Prostate gland (tissue), 2 donors: ENCODE measurements around the gene SUN1. TPM values are rescaled to one million over a fixed set of nuclear protein-coding genes. Genes with fewer than 3 reads are reported as not detected.
A peak's percentile ranks its signal among the peaks of the same experiment; 100 is the strongest.

Experiments used
- DNase-seq: peaks from one replicate; pipeline ENCODE4 v3.0.0-alpha.2; 2019; ENCODE audit warnings: low spot score
- H3K27ac ChIP-seq, 2 donors: fragments of 200-600 bp; sonication (generic); 2 replicates each; pipeline ENCODE4 v1.5.1; 2017 to 2019
- H3K27me3 ChIP-seq: fragments of 200-600 bp; sonication (generic); replicated peaks from 2 replicates; pipeline ENCODE4 v1.5.1; 2019; ENCODE audit not compliant: insufficient read depth
- H3K36me3 ChIP-seq, 2 donors: fragments of 200-600 bp; sonication (generic); 1 replicate in 1 of 2; 2 replicates in 1 of 2; pipeline versions ENCODE4 v1.5.1 to v1.8.1; 2017 to 2019
- H3K4me1 ChIP-seq: fragments of 200-600 bp; sonication (generic); replicated peaks from 2 replicates; pipeline ENCODE4 v1.5.1; 2019
- H3K4me3 ChIP-seq, 2 donors: fragments of 200-600 bp; sonication (generic); 2 replicates each; pipeline ENCODE4 v1.5.1; 2017 to 2019
- H3K9me3 ChIP-seq: fragments of 200-600 bp; sonication (generic); 2 replicates; pipeline ENCODE4 v1.5.1; 2017
- POLR2A ChIP-seq: fragments of 450-650 bp; IDR thresholded peaks from one replicate; pipeline ENCODE4 v1.6.1; 2016; ENCODE audit warnings: antibody characterized with exemption, mild to moderate bottlenecking
- POLR2AphosphoS5 ChIP-seq: sonication (generic); formaldehyde crosslinking; IDR thresholded peaks from one replicate; pipeline ENCODE4 v1.6.1; 2017; ENCODE audit warnings: antibody characterized with exemption
- WGBS: methylation state at CpG from one replicate; pipeline ENCODE4 v1.1.5; 2018; 5-methylcytosine and 5-hydroxymethylcytosine counted together
- intact Hi-C: fragments of 100-400 bp; cut with DNase I; formaldehyde crosslinking; loops from one replicate; pipeline ENCODE4 v1.14.2; 2022
- total RNA-seq, 2 donors: library from RNA; depleted of rRNA; stranded (reverse); fragments of >200 nt; gene quantifications; one replicate each; pipeline ENCODE4 v1.1.0, GENCODE V29; 2016
- TF ChIP-seq, protein P1 (sequence below), 4 experiments: fragments of 200-600 bp in 2 of 4; fragments of 450-650 bp in 2 of 4; sonication (generic) in 2 of 4; IDR thresholded peaks; 1 replicate in 3 of 4; 2 replicates in 1 of 4; pipeline ENCODE4 v1.5.1; 2016 to 2019; ENCODE audit warnings: antibody characterized with exemption in 4 of 4, mild to moderate bottlenecking in 2 of 4, moderate library complexity in 2 of 4

SUN1 gene
- total RNA-seq, 2 donors from 2014 or later = 106 to 177 TPM

- Histone ChIP-seq H3K9me3 (no peaks in the 10 kb centered on the region), H3K4me1 (peaks cover 4% of the 10 kb centered on the region), H3K36me3 (no peaks in the 10 kb centered on the region), H3K27me3 (no peaks in the 10 kb centered on the region), H3K27ac (peak overlapping the region; percentile 69 to 86), H3K4me3 (peak overlapping the region; percentile 94 to 97)
- intact Hi-C loops = no loop called here
- 17% methylated on average over 40 of the region's 56 CpGs for WGBS
- TF ChIP-seq POLR2A (peak; percentile 55), POLR2AphosphoS5 (peak; percentile 19)
- TF ChIP-seq, protein P1, sequence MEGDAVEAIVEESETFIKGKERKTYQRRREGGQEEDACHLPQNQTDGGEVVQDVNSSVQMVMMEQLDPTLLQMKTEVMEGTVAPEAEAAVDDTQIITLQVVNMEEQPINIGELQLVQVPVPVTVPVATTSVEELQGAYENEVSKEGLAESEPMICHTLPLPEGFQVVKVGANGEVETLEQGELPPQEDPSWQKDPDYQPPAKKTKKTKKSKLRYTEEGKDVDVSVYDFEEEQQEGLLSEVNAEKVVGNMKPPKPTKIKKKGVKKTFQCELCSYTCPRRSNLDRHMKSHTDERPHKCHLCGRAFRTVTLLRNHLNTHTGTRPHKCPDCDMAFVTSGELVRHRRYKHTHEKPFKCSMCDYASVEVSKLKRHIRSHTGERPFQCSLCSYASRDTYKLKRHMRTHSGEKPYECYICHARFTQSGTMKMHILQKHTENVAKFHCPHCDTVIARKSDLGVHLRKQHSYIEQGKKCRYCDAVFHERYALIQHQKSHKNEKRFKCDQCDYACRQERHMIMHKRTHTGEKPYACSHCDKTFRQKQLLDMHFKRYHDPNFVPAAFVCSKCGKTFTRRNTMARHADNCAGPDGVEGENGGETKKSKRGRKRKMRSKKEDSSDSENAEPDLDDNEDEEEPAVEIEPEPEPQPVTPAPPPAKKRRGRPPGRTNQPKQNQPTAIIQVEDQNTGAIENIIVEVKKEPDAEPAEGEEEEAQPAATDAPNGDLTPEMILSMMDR (IDR thresholded peaks at IDR 0.05) = no peak
- DNase-seq = peak; percentile 33
These were observed 16.7 kb upstream of the SUN1 start for GRCh38 chr7:815284-816216.

- TF ChIP-seq POLR2AphosphoS5 = peak; percentile 85
- TF ChIP-seq, protein P1 (IDR thresholded peaks at IDR 0.05) = no peak
- peak; percentile 91 for TF ChIP-seq POLR2A
- H3K4me1 ChIP-seq = peaks cover 4% of the 10 kb centered on the region
- DNase-seq = peak; percentile 98
- H3K27me3 ChIP-seq = no peaks in the 10 kb centered on the region
- H3K4me3 ChIP-seq = peak overlapping the region; percentile 94 to 97
- no peaks in the 10 kb centered on the region for H3K9me3 ChIP-seq
- peak overlapping the region; percentile 79 to 86 for H3K27ac ChIP-seq
- WGBS = 0% methylated on average over 29 of the region's 51 CpGs
- intact Hi-C loops = no loop called here
- H3K36me3 ChIP-seq = no peaks in the 10 kb centered on the region
These were observed 16.0 kb upstream of the SUN1 start for GRCh38 chr7:816300-816750.

GRCh38 chr7:816751-817671 is 15.3 kb upstream of the SUN1 start:
- intact Hi-C loops = no loop called here
- WGBS = 2% methylated on average over 63 of the region's 88 CpGs
- peak; percentile 35 for TF ChIP-seq POLR2A
- TF ChIP-seq POLR2AphosphoS5 = no peak

GRCh38 chr7:818031-818699 is 14.1 kb upstream of the SUN1 start:
- intact Hi-C loops = no loop called here
- H3K4me1 ChIP-seq = peaks cover 4% of the 10 kb centered on the region

More at GRCh38 chr7:816751-817671, 15.3 kb upstream of the SUN1 start:
- Histone ChIP-seq H3K9me3 (no peaks in the 10 kb centered on the region), H3K36me3 (no peaks in the 10 kb centered on the region), H3K27me3 (no peaks in the 10 kb centered on the region), H3K4me1 (peaks cover 4% of the 10 kb centered on the region), H3K27ac (peak overlapping the region; percentile 79 to 86), H3K4me3 (peak overlapping the region; percentile 94 to 97)
- DNase-seq = no peak

More at GRCh38 chr7:818031-818699, 14.1 kb upstream of the SUN1 start:
- DNase-seq = no peak
- no peaks in the 10 kb centered on the region for H3K9me3 ChIP-seq
- H3K27ac ChIP-seq = no peak overlapping the region
- H3K36me3 ChIP-seq = no peaks in the 10 kb centered on the region
- TF ChIP-seq, protein P1 (IDR thresholded peaks at IDR 0.05) = peak in 2 of 4 experiments; percentile 17 to 31
- no peak for TF ChIP-seq POLR2AphosphoS5
- no peaks in the 10 kb centered on the region for H3K27me3 ChIP-seq
- 90% methylated on average over 8 of the region's 8 CpGs for WGBS
- no peak overlapping the region for H3K4me3 ChIP-seq
